IMR-90 (cell line): ENCODE data around the gene SLC25A26. TPM values are rescaled to one million over a fixed set of nuclear protein-coding genes. Genes with fewer than 3 reads are reported as not detected.
A peak's percentile ranks its signal among the peaks of the same experiment; 100 is the strongest.

Experiments
- ATAC-seq: fragments of 200-7000 bp; cut with Tn5 transposase; 2 replicates; pipeline ENCODE4 v1.9.1; 2020; ENCODE audit warnings: low read depth, mild to moderate bottlenecking, moderate library complexity
- BruUV-seq: library from RNA; stranded (reverse); fragments of 400-500 nt; replicated peaks from 2 replicates; lab custom pipeline; 2021; lab: Mats Ljungman, UMichigan
- CTCF ChIA-PET: fragments of 300-600 bp; formaldehyde crosslinking; extraction: SDS; loops from one replicate; lab custom pipeline; 2021; ENCODE audit warnings: antibody characterized with exemption; lab: Yijun Ruan, JAX
- POLR2A ChIA-PET: fragments of 300-600 bp; sonication (Branson Sonifier 250); formaldehyde crosslinking; loops from one replicate; lab custom pipeline; 2022; ENCODE audit warnings: antibody characterized with exemption; ENCODE audit not compliant: unreplicated experiment; lab: Charles Lee
- DNase-seq: peaks from one replicate; pipeline ENCODE4 v3.0.0; 2013
- H2AFZ ChIP-seq: replicated peaks from 2 replicates; pipeline ENCODE3; 2013; ENCODE audit warnings: low read length, mild to moderate bottlenecking; ENCODE audit not compliant: poor library complexity
- H2AK5ac ChIP-seq: 2 replicates; pipeline ENCODE4 v1.6.1; 2013; ENCODE audit warnings: low read depth, low read length, inconsistent platforms
- H2AK9ac ChIP-seq: replicated peaks from 2 replicates; pipeline ENCODE3; 2013; ENCODE audit warnings: mild to moderate bottlenecking, low read depth, low read length, moderate library complexity; ENCODE audit not compliant: poor library complexity
- H2BK120ac ChIP-seq: 2 replicates; pipeline ENCODE4 v1.6.1; 2013; ENCODE audit warnings: low read depth, low read length, inconsistent platforms
- H2BK15ac ChIP-seq: 3 replicates; pipeline ENCODE4 v1.6.1; 2013; ENCODE audit warnings: low read depth, low read length, inconsistent platforms
- H2BK20ac ChIP-seq: 2 replicates; pipeline ENCODE4 v1.6.1; 2013; ENCODE audit warnings: low read depth, mild to moderate bottlenecking, inconsistent platforms, low read length, moderate library complexity
- H2BK5ac ChIP-seq: 2 replicates; pipeline ENCODE4 v1.6.1; 2013; ENCODE audit warnings: mild to moderate bottlenecking, low read depth, low read length, inconsistent platforms; ENCODE audit not compliant: poor library complexity, severe bottlenecking
- H3K14ac ChIP-seq: replicated peaks from 2 replicates; pipeline ENCODE4 v1.6.1; 2013; ENCODE audit warnings: low read depth, low read length, inconsistent platforms
- H3K18ac ChIP-seq: 2 replicates; pipeline ENCODE4 v1.6.1; 2013; ENCODE audit warnings: low read depth, low read length, control low read depth
- H3K23ac ChIP-seq: 2 replicates; pipeline ENCODE4 v1.6.1; 2013; ENCODE audit warnings: low read depth, low read length, inconsistent platforms
- H3K27ac ChIP-seq: 2 replicates; pipeline ENCODE4 v1.5.1; 2013; ENCODE audit warnings: mild to moderate bottlenecking, control low read depth, low read length; ENCODE audit not compliant: insufficient read depth
- H3K27me3 ChIP-seq: 2 replicates; pipeline ENCODE4 v1.6.1; 2013; ENCODE audit warnings: low read length; ENCODE audit not compliant: control insufficient read depth, insufficient read depth
- H3K36me3 ChIP-seq: 2 replicates; pipeline ENCODE4 v1.6.1; 2013; ENCODE audit warnings: low read length, mixed read lengths; ENCODE audit not compliant: control insufficient read depth, insufficient read depth
- H3K4ac ChIP-seq: 2 replicates; pipeline ENCODE4 v1.6.1; 2013; ENCODE audit warnings: low read depth, low read length, inconsistent platforms
- H3K4me1 ChIP-seq: 2 replicates; pipeline ENCODE4 v1.6.1; 2013; ENCODE audit warnings: low read length, mixed read lengths; ENCODE audit not compliant: control insufficient read depth, insufficient read depth
- H3K4me2 ChIP-seq: 2 replicates; pipeline ENCODE4 v1.6.1; 2013; ENCODE audit warnings: low read depth, mild to moderate bottlenecking, control low read depth, low read length, moderate library complexity
- H3K4me3 ChIP-seq: 2 replicates; pipeline ENCODE4 v1.5.1; 2013; ENCODE audit warnings: low read depth, mild to moderate bottlenecking, control low read depth, low read length, moderate library complexity; ENCODE audit not compliant: insufficient read depth
- H3K56ac ChIP-seq: 2 replicates; pipeline ENCODE4 v1.6.1; 2013; ENCODE audit warnings: low read length, inconsistent platforms; ENCODE audit not compliant: insufficient read depth; ENCODE audit errors: extremely low read depth
- H3K79me1 ChIP-seq, 2 experiments: 2 replicates each; pipeline ENCODE4 v1.6.1; 2013; ENCODE audit warnings: low read length in 2 of 2, inconsistent platforms in 1 of 2, low read depth in 1 of 2
- H3K9ac ChIP-seq: 2 replicates; pipeline ENCODE4 v1.6.1; 2013; ENCODE audit warnings: low read depth, low read length, control low read depth
- H3K9me1 ChIP-seq: 2 replicates; pipeline ENCODE4 v1.6.1; 2013; ENCODE audit warnings: low read length, inconsistent platforms; ENCODE audit not compliant: insufficient read depth
- H3K9me3 ChIP-seq: 2 replicates; pipeline ENCODE4 v1.6.1; 2013; ENCODE audit warnings: low read length; ENCODE audit not compliant: control insufficient read depth, insufficient read depth
- H4K20me1 ChIP-seq: 2 replicates; pipeline ENCODE4 v1.6.1; 2013; ENCODE audit warnings: low read length, inconsistent platforms; ENCODE audit not compliant: insufficient read depth
- H4K5ac ChIP-seq: 2 replicates; pipeline ENCODE4 v1.6.1; 2013; ENCODE audit warnings: mild to moderate bottlenecking, low read depth, low read length, control low read depth
- H4K8ac ChIP-seq, 2 experiments: 2 replicates each; pipeline ENCODE4 v1.6.1; 2013; ENCODE audit warnings: low read depth in 2 of 2, low read length in 2 of 2, control low read depth in 1 of 2, inconsistent platforms in 1 of 2
- H4K91ac ChIP-seq: 2 replicates; pipeline ENCODE4 v1.6.1; 2013; ENCODE audit warnings: low read depth, low read length, inconsistent platforms; ENCODE audit not compliant: insufficient read depth
- BHLHE40 ChIP-seq: fragments of 150-350 bp; IDR thresholded peaks from 2 replicates; pipeline ENCODE4 v1.6.1; 2016; ENCODE audit warnings: mild to moderate bottlenecking, low read depth, low read length
- CEBPB ChIP-seq: IDR thresholded peaks from 2 replicates; pipeline ENCODE4 v1.6.1; 2012; ENCODE audit warnings: low read depth, low read length, improper control_type of control experiment
- CHD1 ChIP-seq: IDR thresholded peaks from 2 replicates; pipeline ENCODE4 v1.6.1; 2012; ENCODE audit warnings: low read depth, low read length, improper control_type of control experiment
- CTCF ChIP-seq: conservative IDR thresholded peaks from 2 replicates; pipeline ENCODE4 v1.5.1; 2012; ENCODE audit warnings: mild to moderate bottlenecking, low read depth, low read length, improper control_type of control experiment
- ELK1 ChIP-seq: fragments of 150-350 bp; IDR thresholded peaks from 2 replicates; pipeline ENCODE4 v1.6.1; 2016; ENCODE audit warnings: low read depth, mild to moderate bottlenecking, low read length, moderate library complexity, borderline replicate concordance
- FOS ChIP-seq: fragments of 150-350 bp; IDR thresholded peaks from 2 replicates; pipeline ENCODE4 v1.6.1; 2016; ENCODE audit warnings: low read depth, low read length
- MAFK ChIP-seq: IDR thresholded peaks from 2 replicates; pipeline ENCODE4 v1.6.1; 2012; ENCODE audit warnings: low read depth, low read length, improper control_type of control experiment
- MAZ ChIP-seq: IDR thresholded peaks from 2 replicates; pipeline ENCODE4 v1.6.1; 2012; ENCODE audit warnings: low read depth, mild to moderate bottlenecking, low read length, improper control_type of control experiment, moderate library complexity, borderline replicate concordance
- MXI1 ChIP-seq: IDR thresholded peaks from 2 replicates; pipeline ENCODE4 v1.6.1; 2012; ENCODE audit warnings: low read depth, mild to moderate bottlenecking, low read length, moderate library complexity, borderline replicate concordance
- NFE2L2 ChIP-seq: fragments of 150-350 bp; IDR thresholded peaks from 2 replicates; pipeline ENCODE4 v1.6.1; 2016; ENCODE audit warnings: low read depth, mild to moderate bottlenecking, low read length
- POLR2A ChIP-seq: IDR thresholded peaks from 2 replicates; pipeline ENCODE4 v1.6.1; 2012; ENCODE audit warnings: mild to moderate bottlenecking, low read depth, low read length
- RAD21 ChIP-seq: IDR thresholded peaks from 2 replicates; pipeline ENCODE4 v1.6.1; 2012; ENCODE audit warnings: low read length, improper control_type of control experiment
- RCOR1 ChIP-seq: IDR thresholded peaks from 2 replicates; pipeline ENCODE4 v1.6.1; 2012; ENCODE audit warnings: mild to moderate bottlenecking, low read length, improper control_type of control experiment; ENCODE audit not compliant: insufficient replicate concordance
- RFX5 ChIP-seq: IDR thresholded peaks from 2 replicates; pipeline ENCODE4 v1.8.0; 2012; ENCODE audit warnings: low read depth, mild to moderate bottlenecking, low read length, moderate library complexity
- SMC3 ChIP-seq: fragments of 150-350 bp; IDR thresholded peaks from 2 replicates; pipeline ENCODE4 v1.6.1; 2016; ENCODE audit warnings: low read depth, mild to moderate bottlenecking, antibody characterized with exemption, low read length, moderate library complexity
- whole genome bisulfite sequencing, 2 experiments: methylation state at CpG; one replicate each; pipeline versions ENCODE4 v1.1.5 to v1.1.7; 2013; ENCODE audit warnings: missing lambda C conversion rate in 2 of 2; ENCODE audit not compliant: insufficient read length in 1 of 2; ENCODE audit errors: extremely low coverage in 2 of 2; 5-methylcytosine and 5-hydroxymethylcytosine counted together
- dilution Hi-C: fragments of 300-500 bp; cut with HindIII; formaldehyde crosslinking; loops from one replicate; pipeline ENCODE4 v1.14.3; 2018; ENCODE audit warnings: low sequenced_read_pairs; ENCODE audit not compliant: unreplicated experiment
- in situ Hi-C: fragments of 300-500 bp; cut with MboI; formaldehyde crosslinking; loops from 3 replicates; pipeline ENCODE4 v1.14.3; 2019; ENCODE audit warnings: low sequenced_read_pairs, inconsistent platforms, mixed read lengths
- intact Hi-C: fragments of 100-400 bp; cut with micrococcal nuclease; formaldehyde crosslinking; loops from 2 replicates; pipeline ENCODE4 v1.10.0; 2022
- polyA plus RNA-seq, 3 experiments: library from polyadenylated mRNA; depleted of rRNA; stranded (reverse); fragments of >200 nt; gene quantifications; 2 replicates each; pipeline ENCODE4 v1.2.3, GENCODE V29; 2012; ENCODE audit warnings: low replicate concordance in 1 of 3
- total RNA-seq: library from RNA; depleted of rRNA; stranded (reverse); fragments of >200 nt; gene quantifications from 2 replicates; pipeline ENCODE4 v1.2.3, GENCODE V29; 2012
- TF ChIP-seq, protein P1 (sequence below): fragments of 150-350 bp; IDR thresholded peaks from 2 replicates; pipeline ENCODE4 v1.6.1; 2017; ENCODE audit warnings: mild to moderate bottlenecking, antibody characterized with exemption, low read length, low read depth

SLC25A26 gene
- total and polyA plus RNA-seq, 2 of the 4 experiments (the other 2 are of a cell fraction) = 10.9 to 12.7 TPM

GRCh38 chr3:66271231-66271630, 50.4 kb downstream of the SLC25A26 start:
- dilution Hi-C loops = no loop called here
- CTCF ChIA-PET = interaction anchor here (1.0 to 2.2 kb wide), 5 partner anchors 9 to 551 kb away, joined by 3 to 14 read pairs (median 4); no protein-coding TSS in a partner anchor
- Histone ChIP-seq H3K27me3 (no peaks in the 10 kb centered on the region), H3K79me1 (no peaks in the 10 kb centered on the region; a peak in 1 of 4 replicates), H4K20me1 (no peaks in the 10 kb centered on the region), H2BK120ac (peak overlapping the region; percentile 63), H4K8ac (peak overlapping the region; percentile 63 to 73), H3K4me2 (peak overlapping the region; percentile 66), H2AK5ac (peak overlapping the region; percentile 94), H3K4me3 (no peak overlapping the region), H3K56ac (peak overlapping the region; percentile 28), H3K9me3 (no peaks in the 10 kb centered on the region), H2BK20ac (peak overlapping the region; percentile 83), H3K14ac (peak overlapping the region; percentile 35), H4K5ac (peak overlapping the region; percentile 96), H3K9ac (no peak overlapping the region), H3K18ac (peak overlapping the region; percentile 95), H3K27ac (peak overlapping the region; percentile 100), H2BK15ac (peak overlapping the region; percentile 92), H2BK5ac (peak overlapping the region; percentile 80), H2AFZ (no peak overlapping the region), H3K36me3 (no peaks in the 10 kb centered on the region), H3K23ac (peak overlapping the region; percentile 3; the same call in 1 of the 2 replicates), H3K4ac (peak overlapping the region; percentile 51), H2AK9ac (no peak overlapping the region), H3K4me1 (peaks cover 24% of the 10 kb centered on the region), H4K91ac (peak overlapping the region; percentile 69), H3K9me1 (no peaks in the 10 kb centered on the region; the same call in 1 of the 2 replicates)
- no TSS peak for BruUV-seq
- DNase-seq (no peak), ATAC-seq (no peak)
- TF ChIP-seq CTCF (no peak), CHD1 (no peak), MAFK (no peak), NFE2L2 (no peak), RFX5 (no peak), POLR2A (no peak), BHLHE40 (no peak), RAD21 (no peak), ELK1 (no peak), SMC3 (no peak), MXI1 (no peak), CEBPB (no peak), RCOR1 (no peak), MAZ (no peak), FOS (no peak)
- TF ChIP-seq, protein P1, sequence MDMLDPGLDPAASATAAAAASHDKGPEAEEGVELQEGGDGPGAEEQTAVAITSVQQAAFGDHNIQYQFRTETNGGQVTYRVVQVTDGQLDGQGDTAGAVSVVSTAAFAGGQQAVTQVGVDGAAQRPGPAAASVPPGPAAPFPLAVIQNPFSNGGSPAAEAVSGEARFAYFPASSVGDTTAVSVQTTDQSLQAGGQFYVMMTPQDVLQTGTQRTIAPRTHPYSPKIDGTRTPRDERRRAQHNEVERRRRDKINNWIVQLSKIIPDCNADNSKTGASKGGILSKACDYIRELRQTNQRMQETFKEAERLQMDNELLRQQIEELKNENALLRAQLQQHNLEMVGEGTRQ = no peak
- in situ Hi-C loops = loop anchor here (10.0 kb wide), 2 partner anchors 134 to 224 kb away; no protein-coding TSS in a partner anchor
- WGBS, 2 experiments = no CpG with 5 or more reads among the region's 2 CpGs
- intact Hi-C loops = loop anchor here (10.0 kb wide), 1 partner anchor 324 kb away; no protein-coding TSS in a partner anchor
- POLR2A ChIA-PET = no interaction called here
